NCI-H187 treated with DMSO at 0.1 percent for 48 hours (cell line): Measurements from ENCODE around the gene MTHFR.
A peak's percentile ranks its signal among the peaks of the same experiment; 100 is the strongest.

Source experiments
- DNase-seq: peaks from one replicate; lab custom pipeline; 2025; lab: John Stamatoyannopoulos, UW

The MTHFR gene

DNA sequence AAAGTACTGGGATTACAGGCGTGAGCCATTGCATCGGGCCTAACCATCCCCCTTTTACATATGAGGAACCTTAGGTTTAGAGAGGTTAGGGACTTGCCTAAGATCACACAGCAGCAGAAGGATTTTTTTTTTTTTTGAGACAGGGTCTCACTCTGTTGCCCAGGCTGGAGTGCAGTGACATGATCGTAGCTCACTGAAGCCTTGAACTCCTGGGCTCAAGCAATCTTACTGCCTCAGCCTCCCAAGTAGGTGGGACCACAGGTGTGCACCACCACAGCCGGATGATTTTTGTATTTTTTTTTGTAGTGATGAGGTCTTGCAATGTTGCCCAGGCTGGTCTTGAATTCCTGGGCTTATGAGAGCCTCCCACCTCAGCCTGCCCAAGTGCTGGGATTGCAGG is 46.0 kb downstream of the MTHFR start:
- DNase-seq = no peak

- no peak for DNase-seq
These were observed 48.7 kb downstream of the MTHFR start for GRCh38 chr1:11757047-11757446.

DNA sequence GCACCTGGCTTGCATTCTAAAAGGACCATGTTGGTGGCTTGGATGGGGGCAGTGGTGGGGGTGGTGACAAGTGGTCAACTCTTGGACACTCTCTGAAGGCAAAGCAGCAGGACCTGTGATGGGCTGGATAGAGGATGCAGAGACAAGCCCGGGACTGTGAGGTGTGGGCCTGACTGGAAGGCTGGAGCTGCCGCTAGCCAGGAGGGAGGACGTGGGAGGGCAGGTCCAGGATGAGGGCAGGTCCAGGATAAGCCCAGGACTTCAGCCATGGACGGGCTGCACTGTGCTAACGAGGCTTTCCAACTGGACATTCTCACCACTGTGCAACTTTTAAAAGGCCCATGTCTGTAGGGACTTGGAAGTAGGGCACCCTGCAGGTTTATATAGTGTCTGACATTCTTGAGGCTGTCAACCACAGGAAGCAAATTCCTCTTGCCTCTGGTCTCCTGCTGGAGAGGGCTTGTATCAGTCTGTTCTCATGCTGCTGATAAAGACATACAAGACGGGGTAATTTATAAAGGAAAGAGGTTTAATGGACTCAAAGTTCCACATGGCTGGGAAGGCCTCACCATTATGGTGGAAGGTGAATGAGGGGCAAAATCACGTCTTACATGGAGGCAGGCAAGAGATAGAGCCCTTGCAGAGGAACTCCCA is 52.1 kb downstream of the MTHFR start:
- no peak for DNase-seq

GRCh38 chr1:11752359-11753088 is 53.2 kb downstream of the MTHFR start:
- no peak for DNase-seq

- DNase-seq = no peak
These were observed 54.7 kb downstream of the MTHFR start for GRCh38 chr1:11751087-11751486.

- DNase-seq = no peak
These were observed 55.8 kb downstream of the MTHFR start for GRCh38 chr1:11749996-11750395.

DNA sequence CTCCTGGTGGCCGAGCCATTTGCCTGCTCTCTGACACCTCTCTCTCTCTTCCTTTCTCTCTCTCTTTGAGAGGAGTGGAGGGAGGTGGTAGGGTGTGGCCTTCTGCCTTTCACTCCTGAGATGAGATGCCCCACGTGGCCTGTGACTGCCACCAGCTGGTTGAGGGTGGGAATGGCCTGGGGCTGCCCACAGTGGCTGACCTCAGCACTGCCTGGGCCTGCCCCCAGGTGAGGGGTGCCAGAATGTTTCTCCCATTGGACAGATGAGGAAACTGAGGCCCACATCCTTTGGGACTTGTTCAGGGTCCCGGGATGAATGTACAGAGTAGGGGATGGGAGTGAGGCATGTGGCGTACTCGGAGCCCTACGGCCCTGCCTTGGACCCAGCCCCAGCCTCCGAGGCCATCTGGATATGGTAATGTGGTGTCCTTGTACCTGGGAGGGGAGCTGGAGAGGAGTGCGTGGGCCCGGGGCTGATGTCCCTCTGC is 56.5 kb downstream of the MTHFR start:
- DNase-seq = no peak

DNA sequence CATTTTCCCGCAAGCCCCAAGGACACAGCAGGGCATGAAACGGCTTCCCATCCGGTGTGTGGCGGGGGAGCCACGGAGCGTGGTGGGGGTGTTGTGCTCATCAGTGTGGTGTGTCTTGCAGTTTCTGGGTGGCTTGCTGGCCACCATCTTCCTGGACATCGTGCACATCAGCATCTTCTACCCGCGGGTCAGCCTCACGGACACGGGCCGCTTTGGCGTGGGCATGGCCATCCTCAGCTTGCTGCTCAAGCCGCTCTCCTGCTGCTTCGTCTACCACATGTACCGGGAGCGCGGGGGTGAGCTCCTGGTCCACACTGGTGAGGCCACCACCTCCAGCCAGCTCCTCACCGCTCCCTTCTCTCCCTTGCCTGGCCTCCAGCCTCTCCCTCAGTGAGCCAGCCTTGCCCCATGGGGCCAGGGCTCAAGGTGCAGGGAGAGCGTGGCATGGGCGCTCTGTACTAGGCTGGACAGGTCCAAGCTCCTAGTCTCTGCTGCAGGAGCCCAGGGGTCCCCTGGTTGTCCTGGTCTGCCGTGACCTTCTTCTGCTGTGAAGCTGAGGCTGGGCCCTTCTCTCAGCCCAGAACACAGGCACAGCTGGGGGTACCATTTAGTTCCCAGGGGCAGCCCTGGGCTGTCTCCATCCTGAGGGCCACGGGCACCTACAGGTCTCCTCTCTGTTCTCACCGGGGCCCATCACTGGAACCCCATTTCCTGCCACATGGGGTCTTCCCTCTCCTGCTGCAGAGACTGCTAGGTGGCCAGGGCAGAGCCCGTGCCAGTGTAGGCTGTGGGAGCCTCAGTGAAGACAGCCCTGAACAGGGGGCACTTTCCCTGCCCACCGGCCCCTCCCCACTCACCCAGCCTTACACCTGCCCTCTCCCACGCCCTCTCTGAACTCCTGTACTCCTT is 57.2 kb downstream of the MTHFR start:
- DNase-seq = no peak

- DNase-seq = no peak
These were observed 58.8 kb downstream of the MTHFR start for GRCh38 chr1:11746795-11747487.

DNA sequence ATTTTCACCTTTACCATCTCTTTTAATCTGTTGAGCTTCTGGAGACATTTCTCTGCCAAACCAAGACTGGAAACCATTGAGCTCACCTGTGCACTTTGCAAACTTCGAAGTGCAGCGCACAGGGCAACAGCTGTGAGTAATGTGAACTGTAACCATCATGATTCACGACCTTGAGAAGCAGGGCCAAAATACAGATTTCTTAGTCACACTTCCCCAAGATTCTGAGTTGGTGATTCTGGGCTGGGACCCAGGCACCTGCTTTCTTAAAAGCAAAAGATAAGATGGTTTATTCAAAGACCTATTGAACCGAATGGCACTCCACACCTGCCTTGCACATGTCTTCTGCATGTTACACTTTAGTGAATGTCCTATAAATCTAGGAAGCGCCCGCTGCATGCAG is 59.7 kb downstream of the MTHFR start:
- no peak for DNase-seq

- no peak for DNase-seq
These were observed 61.5 kb downstream of the MTHFR start for GRCh38 chr1:11744287-11744686.

- DNase-seq = no peak
These were observed 63.7 kb downstream of the MTHFR start for GRCh38 chr1:11741919-11742558.

DNA sequence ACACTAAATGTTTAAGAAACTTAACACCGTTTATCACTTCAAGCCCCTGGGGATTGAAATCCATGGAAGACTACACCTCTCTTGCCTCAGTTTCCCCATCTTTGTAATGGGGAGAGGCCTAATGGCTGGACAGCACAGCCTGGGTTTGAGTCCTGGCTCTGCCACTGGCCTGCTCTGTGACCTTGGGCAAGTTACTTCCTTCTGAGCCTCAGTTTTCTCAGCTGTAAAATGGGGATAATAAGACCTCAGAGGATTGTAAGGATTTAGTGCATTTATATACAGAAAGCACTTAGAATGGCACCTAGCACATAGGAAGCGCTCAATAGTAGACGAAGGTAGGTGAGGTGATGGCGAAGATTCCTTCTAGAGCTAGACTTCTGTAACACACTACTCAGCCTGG is 64.3 kb downstream of the MTHFR start:
- no peak for DNase-seq

DNA sequence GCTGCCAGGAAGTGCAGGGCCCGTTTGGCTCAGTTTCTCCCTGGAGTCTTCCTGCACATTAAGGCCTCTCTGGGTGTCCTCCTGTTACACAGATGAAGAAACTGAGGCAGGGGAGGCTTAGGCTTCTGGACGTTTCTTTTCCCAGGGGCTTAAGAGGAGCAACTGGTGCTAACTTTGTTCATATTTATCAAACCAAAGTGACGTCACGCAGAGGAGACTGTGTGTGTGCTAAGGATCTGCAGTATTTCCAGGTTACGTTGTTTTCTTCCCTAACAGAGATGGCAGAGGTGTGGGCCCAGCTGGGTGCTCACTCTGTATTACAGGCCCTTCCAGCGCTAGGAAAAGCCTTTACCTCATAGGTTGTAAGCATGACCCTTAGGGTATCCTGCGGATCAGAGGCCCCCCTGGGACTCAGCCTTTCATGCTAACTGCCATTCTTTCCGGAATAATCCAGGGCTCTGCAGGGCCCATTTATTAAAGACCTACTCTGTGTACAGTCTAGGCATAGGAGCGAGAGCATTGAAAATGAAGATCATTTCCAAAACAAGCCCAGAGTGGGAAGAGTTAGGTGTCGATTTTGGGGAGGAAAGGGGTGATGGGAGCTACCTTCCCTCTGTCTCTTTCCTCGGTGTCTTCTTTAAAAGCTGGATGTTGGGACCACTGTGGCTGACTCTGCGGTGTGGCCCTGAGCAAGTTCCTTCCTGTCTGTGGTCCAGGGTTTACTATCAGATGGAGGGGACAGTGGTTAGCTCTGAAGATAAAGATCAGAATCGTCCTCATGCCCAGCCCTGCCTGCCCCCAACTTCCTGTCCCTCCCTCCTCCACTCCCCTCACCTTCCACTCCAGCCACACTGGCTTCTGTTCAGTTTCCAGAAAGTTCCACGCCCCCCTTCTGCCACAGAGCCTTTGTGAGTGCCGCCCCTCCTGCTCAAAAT is 65.2 kb downstream of the MTHFR start:
- DNase-seq = no peak

GRCh38 chr1:11738783-11739182 is 67.0 kb downstream of the MTHFR start:
- no peak for DNase-seq

- no peak for DNase-seq
These were observed 67.7 kb downstream of the MTHFR start for GRCh38 chr1:11738096-11738495.

DNA sequence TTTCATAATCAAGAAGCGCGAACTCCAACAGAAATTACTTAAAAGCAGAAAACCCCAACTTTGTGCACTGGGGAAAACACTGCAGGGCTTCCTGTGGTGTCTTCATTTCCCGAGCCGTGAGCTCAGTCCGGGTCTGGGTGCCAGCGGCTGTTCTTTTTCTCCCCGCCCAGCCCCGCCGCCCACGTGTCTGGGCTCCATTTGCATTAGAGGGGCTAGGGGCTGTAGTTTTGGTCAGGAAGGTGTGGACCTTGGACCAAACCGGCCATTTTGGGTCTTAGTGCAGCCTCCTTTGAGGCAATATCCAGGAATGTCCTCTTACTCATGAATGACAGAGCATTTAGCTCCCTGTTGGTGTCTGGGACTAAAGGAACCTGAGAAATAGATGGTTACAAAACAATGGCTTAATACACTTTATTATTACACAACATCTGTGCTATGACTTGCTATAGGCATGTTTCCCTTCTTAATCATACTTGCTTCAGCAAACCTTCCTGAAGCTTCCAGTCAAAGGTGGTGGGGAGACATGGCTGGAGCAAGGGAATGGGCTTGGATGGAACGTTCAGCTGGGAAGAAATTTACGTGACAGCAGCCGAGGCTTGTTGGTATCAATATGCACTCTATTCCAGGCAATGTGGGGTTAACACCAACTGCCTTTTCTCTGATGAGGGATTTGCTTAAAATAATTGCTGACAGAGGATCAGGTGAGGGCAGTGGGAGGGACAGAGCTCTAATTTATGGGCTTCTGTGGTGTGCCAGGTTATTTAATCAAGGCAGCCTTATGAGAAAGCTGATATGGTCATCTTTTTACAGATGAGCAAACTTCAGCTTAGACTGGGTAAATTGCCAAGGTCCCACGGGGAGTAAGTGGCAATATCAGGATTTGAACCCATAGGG is 68.8 kb downstream of the MTHFR start:
- no peak for DNase-seq

DNA sequence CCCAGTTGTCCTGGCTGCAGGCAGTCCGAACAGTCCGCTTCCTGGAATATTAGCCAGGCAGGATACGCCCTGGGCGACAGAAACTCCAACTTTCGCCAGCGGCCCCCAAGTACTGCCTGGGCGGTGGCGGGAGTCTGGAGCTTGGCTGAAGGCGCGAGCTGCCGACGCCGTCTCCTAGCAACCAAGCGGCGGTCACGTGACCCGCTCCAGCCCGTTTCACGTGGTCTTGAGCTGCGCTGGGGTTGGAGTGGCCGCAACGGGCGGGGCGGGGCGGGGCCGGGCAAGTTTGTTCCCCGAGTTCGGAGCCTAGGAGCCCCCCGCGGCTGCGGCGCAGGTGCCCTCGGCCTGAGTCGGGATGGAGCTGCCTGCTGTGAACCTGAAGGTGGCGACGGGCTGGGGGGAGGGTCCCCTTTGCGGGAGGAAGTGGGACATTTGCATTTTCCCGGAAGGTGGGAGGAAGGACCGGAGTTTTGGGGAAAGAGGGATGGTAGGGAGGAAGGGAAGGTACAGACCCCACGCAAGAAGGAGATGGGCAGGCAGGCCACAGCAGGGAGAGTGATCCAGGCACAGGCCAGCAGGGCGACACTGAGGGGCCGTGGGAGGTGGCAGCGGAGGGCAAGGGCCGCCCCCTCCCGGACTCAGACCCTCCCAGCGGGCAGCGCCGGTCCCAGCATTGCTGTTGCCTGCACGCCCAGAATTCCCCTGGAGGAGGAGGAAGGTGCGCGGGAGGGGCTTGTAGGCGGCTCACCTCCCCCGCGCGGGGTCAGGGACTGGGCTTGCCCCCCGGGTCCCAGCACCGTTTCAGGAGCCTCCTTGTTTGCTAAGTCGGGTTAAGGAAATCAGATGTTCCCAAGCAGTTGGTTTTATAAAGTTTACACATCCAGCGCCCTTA is 69.7 kb downstream of the MTHFR start, which contains the start of gene AGTRAP:
Gene AGTRAP (plus strand): TSS at position 283 of the 892 bp plus-strand sequence. CDS start 73 bp downstream, at position 356.
- peak; percentile 56 for DNase-seq
